Activated CD4-positive, alpha-beta T cell treated with anti-CD3 and anti-CD28 coated beads, Interleukin-2, amount 10 ng/mL, durations not matched to agents 24 days and 14 days (primary cell): ENCODE results near the gene COMMD1. TPM values are rescaled to one million over a fixed set of nuclear protein-coding genes. Genes with fewer than 3 reads are reported as not detected.

ENCODE experiments used
- DNase-seq: peaks from one replicate; pipeline ENCODE4 v3.0.0; 2022
- H3K27ac Mint-ChIP-seq: one replicate; pipeline ENCODE4 v1.8.0; 2022; ENCODE audit warnings: mild to moderate bottlenecking, mixed read lengths
- H3K27me3 Mint-ChIP-seq: one replicate; pipeline ENCODE4 v1.8.0; 2022; ENCODE audit warnings: mixed read lengths
- H3K36me3 Mint-ChIP-seq: one replicate; pipeline ENCODE4 v1.8.0; 2022; ENCODE audit warnings: low read depth, mild to moderate bottlenecking, mixed read lengths
- H3K4me1 Mint-ChIP-seq: one replicate; pipeline ENCODE4 v1.8.0; 2021; ENCODE audit warnings: mixed read lengths
- H3K4me3 Mint-ChIP-seq: one replicate; pipeline ENCODE4 v1.8.0; 2022; ENCODE audit warnings: mild to moderate bottlenecking, moderate library complexity, mixed read lengths
- H3K9me3 Mint-ChIP-seq: one replicate; pipeline ENCODE4 v1.8.0; 2021; ENCODE audit warnings: mixed read lengths
- intact Hi-C: fragments of 100-400 bp; cut with micrococcal nuclease; formaldehyde crosslinking; loops from one replicate; pipeline ENCODE4 v1.15.1; 2023
- total RNA-seq: library from RNA; stranded (reverse); gene quantifications from 2 replicates; pipeline ENCODE4 v1.2.3, GENCODE V29; 2022

Gene COMMD1
- total RNA-seq, 1 donor from 2014 or later = 27.6 TPM

GRCh38 chr2:61962095-61962984 is 56.9 kb downstream of the COMMD1 start:
- Mint-ChIP-seq H3K4me1 (peaks cover 7% of the 10 kb centered on the region), H3K4me3 (no peak overlapping the region), H3K27ac (no peak overlapping the region), H3K27me3 (no peaks in the 10 kb centered on the region), H3K9me3 (no peaks in the 10 kb centered on the region), H3K36me3 (no peaks in the 10 kb centered on the region)
- intact Hi-C loops = no loop called here
- peak; percentile 41 for DNase-seq

DNA sequence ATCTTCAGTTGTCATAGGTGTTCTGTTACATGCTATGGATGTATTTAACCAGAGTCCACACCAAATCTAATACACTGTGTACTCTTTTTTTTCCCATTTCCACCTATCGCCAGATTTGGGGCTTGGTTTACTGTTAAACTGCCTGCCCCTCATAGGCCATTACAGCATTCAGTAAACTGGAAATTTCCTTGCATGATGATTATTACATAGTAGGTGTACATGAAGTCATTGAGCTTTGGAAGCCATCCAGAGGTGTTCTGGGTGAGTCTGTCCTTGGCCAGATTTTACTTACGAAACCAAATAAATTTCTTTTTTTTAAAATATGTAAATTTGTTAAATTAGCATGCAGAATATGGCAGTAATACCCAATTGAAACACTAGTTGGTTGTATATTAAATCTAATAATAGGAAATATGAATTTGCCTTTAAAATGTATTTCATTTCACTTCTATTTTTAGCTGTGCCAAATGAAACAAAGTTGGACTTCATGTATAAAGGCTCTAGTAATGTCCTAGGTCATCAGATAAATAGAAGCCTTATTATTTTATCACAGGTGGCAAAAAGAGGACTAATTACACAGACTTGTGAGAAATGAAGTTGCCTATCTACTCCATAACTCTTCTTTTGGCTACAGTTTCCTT is 60.7 kb downstream of the COMMD1 start:
- H3K27ac Mint-ChIP-seq = no peak overlapping the region
- no peak overlapping the region for H3K4me3 Mint-ChIP-seq
- no peaks in the 10 kb centered on the region for H3K4me1 Mint-ChIP-seq
- intact Hi-C loops = no loop called here
- H3K9me3 Mint-ChIP-seq = no peaks in the 10 kb centered on the region
- H3K36me3 Mint-ChIP-seq = no peaks in the 10 kb centered on the region
- no peaks in the 10 kb centered on the region for H3K27me3 Mint-ChIP-seq
- no peak for DNase-seq

DNA sequence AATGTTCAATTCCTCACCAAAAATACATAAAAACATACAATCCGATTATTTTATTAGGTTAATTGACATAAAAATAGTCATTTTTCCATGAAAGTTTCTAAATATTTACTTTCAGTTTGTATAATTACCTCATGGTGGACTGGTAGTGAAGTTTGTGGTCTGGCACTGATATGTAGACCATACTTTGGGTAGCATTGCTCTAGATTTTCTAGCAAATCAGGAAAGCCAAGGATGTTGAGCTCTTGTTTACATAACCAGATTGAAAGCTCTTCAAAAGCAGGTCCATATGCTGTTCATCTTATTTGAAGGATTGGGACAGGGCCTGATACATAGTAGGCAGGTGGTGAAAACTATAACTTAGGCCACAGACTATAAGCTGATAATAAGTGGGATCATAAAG is 61.8 kb downstream of the COMMD1 start:
- Mint-ChIP-seq H3K4me3 (no peak overlapping the region), H3K9me3 (no peaks in the 10 kb centered on the region), H3K27ac (no peak overlapping the region), H3K36me3 (no peaks in the 10 kb centered on the region), H3K27me3 (no peaks in the 10 kb centered on the region), H3K4me1 (no peaks in the 10 kb centered on the region)
- intact Hi-C loops = no loop called here
- no peak for DNase-seq

DNA sequence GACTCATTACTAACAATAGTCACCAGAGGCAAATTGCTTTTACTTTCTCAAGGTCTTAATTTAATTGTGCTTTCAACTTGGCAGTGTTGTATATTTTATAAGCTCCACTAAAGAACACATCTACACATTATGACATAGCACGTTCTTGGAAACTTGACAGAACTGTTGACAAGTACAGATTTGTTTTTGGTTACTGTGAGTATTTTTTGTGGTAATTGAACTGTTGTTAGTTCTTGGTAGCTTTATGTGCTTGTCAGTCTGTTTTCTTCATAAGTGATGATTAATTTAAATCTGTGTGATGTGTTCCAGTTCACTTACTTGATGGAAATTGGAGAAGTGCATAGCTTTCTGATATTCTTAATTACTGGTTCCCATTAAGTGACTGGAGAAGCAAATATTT is 63.9 kb downstream of the COMMD1 start:
- no peaks in the 10 kb centered on the region for H3K27me3 Mint-ChIP-seq
- no peak overlapping the region for H3K27ac Mint-ChIP-seq
- no peaks in the 10 kb centered on the region for H3K4me1 Mint-ChIP-seq
- no peak for DNase-seq
- H3K9me3 Mint-ChIP-seq = no peaks in the 10 kb centered on the region
- intact Hi-C loops = no loop called here
- no peaks in the 10 kb centered on the region for H3K36me3 Mint-ChIP-seq
- H3K4me3 Mint-ChIP-seq = no peak overlapping the region

GRCh38 chr2:61970807-61971556 is 65.5 kb downstream of the COMMD1 start:
- Mint-ChIP-seq H3K4me3 (no peak overlapping the region), H3K27ac (no peak overlapping the region), H3K9me3 (no peaks in the 10 kb centered on the region), H3K36me3 (no peaks in the 10 kb centered on the region), H3K27me3 (no peaks in the 10 kb centered on the region), H3K4me1 (no peaks in the 10 kb centered on the region)
- intact Hi-C loops = no loop called here
- DNase-seq = no peak

DNA sequence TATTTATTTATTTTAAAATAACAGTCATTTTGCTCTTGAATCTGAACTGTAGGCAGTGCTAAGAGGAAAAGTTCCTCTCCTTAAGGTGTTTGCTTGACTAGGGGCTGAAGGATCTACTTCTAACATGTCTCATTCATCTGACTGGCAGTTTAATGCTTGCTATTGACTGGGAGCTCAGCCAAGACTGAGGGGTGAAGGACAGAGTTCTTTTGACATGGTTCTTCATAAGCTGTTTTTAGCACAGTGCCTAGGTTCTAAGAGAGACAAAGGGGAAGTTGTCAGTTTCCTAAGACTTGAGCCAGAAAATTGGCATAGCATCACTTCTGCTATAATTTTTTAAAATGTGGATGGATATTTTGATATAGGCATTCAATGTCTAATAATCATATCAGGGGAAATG is 73.0 kb downstream of the COMMD1 start:
- Mint-ChIP-seq H3K4me1 (no peaks in the 10 kb centered on the region), H3K27me3 (no peaks in the 10 kb centered on the region), H3K4me3 (no peak overlapping the region), H3K27ac (no peak overlapping the region), H3K9me3 (peaks cover 9% of the 10 kb centered on the region), H3K36me3 (no peaks in the 10 kb centered on the region)
- intact Hi-C loops = no loop called here
- no peak for DNase-seq

DNA sequence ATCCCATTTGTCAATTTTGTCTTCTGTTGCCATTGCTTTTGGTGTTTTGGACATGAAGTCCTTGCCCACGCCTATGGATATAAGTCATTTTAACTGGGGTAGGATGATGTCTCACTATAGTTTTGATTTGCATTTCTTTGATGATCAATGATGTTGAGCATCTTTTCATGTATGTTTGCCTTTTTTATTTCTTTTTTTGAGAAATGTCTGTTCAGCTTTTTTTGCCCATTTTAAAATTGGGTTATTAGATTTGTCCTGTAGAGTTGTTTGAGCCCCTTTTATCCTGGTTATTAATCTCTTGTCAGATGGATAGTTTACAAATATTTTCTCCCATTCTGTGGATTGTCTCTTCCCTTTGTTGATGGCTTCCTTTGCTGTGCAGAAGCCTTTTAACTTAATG is 75.3 kb downstream of the COMMD1 start:
- no peak for DNase-seq
- Mint-ChIP-seq H3K27ac (no peak overlapping the region), H3K27me3 (no peaks in the 10 kb centered on the region), H3K9me3 (peaks cover 9% of the 10 kb centered on the region), H3K4me3 (no peak overlapping the region), H3K4me1 (no peaks in the 10 kb centered on the region), H3K36me3 (no peaks in the 10 kb centered on the region)
- intact Hi-C loops = no loop called here

DNA sequence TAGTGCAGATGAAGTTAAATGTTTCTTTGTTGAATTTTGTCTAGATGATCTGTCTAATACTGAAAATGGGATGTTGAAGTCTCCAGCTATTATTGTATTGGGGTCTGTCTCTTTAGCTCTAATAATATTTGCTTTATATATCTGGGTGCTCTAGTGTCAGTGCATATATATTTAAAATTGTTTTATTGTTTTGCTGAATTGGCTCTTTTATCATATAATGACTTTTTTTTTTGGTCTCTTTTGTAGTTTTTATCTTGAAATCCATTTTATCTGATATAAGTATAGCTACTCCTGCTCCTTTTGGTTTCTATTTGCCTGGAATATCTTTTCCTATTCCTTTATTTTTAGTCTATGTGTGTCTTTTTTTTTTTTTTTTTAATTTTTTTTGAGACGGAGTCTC is 79.2 kb downstream of the COMMD1 start:
- Mint-ChIP-seq H3K4me3 (no peak overlapping the region), H3K9me3 (peaks cover 9% of the 10 kb centered on the region), H3K27ac (no peak overlapping the region), H3K27me3 (no peaks in the 10 kb centered on the region), H3K36me3 (no peaks in the 10 kb centered on the region), H3K4me1 (no peaks in the 10 kb centered on the region)
- DNase-seq = no peak
- intact Hi-C loops = no loop called here

DNA sequence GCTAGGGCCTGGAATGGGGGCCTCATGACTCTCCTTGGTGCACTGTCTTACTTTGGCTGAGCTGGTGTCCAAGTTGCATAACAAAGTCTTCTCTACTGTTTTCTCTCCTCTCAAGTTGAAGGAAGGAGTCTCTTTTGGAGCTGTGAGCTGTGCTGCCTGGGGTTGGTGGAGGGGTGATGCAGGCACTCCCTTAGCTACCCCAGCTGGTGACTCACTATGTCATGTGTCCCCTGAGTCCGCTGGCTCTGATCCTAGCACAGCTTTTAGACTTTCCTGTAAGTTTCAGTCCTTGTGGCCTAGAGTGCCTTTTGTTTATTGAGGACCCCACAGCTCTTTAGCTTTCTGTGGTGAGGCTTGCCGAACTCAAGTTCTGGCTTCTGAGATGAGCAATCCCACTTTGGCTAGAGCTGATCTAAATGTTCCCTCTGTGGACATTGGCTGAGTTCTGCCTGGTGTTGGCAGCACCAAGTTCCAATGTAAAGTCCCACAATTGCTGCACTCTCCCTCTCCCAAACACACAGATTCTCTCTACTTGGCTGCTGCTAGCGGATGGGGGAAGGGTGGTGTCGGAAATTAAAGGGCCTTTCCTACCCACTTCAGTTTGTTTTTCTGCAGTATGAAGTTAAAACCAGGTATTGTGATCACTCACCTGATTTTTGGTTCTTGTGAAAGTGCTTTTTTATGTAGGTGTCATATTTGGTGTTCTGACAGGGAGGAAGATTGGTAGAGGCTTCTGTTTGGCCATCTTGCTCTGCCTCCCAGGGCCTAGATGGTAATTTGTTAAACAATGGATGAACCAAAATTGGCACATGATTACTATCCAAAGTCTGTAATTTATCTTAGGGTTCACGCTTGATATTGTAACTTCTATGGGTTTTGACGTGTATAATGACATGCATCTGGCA is 83.2 kb downstream of the COMMD1 start:
- DNase-seq = no peak
- no peaks in the 10 kb centered on the region for H3K27me3 Mint-ChIP-seq
- no peaks in the 10 kb centered on the region for H3K36me3 Mint-ChIP-seq
- H3K4me3 Mint-ChIP-seq = no peak overlapping the region
- no peaks in the 10 kb centered on the region for H3K4me1 Mint-ChIP-seq
- no peaks in the 10 kb centered on the region for H3K9me3 Mint-ChIP-seq
- intact Hi-C loops = no loop called here
- H3K27ac Mint-ChIP-seq = no peak overlapping the region

DNA sequence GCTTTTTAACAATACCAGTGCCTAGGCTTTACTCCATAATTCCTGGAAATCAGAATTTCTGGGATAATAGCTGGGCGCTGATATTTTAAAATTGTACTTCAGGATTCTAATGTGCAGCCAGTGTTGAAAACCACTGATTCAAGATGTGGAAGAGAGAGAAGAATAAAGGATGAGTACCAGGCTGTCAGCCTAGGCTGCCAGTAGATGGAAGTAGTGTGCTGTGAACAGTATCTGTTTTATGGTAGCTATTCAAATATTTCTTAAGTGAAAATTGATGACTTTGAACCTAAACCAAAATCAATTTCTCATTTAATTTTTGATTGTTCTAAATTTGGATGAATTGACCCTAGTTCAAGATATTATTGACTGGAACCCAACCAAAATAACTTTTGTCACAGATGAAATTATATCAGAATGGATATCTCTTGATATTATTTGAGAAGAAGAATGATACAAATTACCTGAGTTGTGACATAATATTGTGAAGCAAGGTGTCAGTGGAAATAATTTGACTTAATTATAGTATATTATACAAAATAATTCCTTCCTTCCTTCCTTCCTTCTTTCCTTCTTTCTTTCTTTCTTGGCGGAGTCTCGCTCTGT is 88.0 kb downstream of the COMMD1 start:
- no peaks in the 10 kb centered on the region for H3K9me3 Mint-ChIP-seq
- no peak overlapping the region for H3K4me3 Mint-ChIP-seq
- H3K4me1 Mint-ChIP-seq = no peaks in the 10 kb centered on the region
- H3K27me3 Mint-ChIP-seq = no peaks in the 10 kb centered on the region
- H3K36me3 Mint-ChIP-seq = no peaks in the 10 kb centered on the region
- no peak overlapping the region for H3K27ac Mint-ChIP-seq
- peak; percentile 69 for DNase-seq
- intact Hi-C loops = loop anchor here (1.0 kb wide), 1 partner anchor 419 kb away; no protein-coding TSS in a partner anchor

DNA sequence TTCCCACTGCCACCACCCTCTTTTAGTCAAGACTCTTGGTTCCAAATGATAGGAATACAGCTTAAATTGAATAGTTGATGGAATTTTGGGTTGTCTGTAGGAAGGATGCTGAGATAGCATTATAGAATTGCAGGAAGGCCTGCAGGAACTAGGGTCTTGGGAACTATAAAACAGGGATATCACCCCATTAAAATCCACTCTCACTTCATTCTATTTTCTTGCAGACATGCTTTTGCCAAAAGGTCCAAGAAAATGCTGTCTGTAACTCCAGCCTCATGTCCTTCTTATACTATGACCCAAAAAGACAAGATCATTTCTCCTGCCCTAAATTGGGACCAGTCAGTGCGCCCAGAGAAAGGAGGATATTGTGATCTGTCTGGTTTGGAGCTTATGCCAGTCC is 89.1 kb downstream of the COMMD1 start:
- intact Hi-C loops = no loop called here

DNA sequence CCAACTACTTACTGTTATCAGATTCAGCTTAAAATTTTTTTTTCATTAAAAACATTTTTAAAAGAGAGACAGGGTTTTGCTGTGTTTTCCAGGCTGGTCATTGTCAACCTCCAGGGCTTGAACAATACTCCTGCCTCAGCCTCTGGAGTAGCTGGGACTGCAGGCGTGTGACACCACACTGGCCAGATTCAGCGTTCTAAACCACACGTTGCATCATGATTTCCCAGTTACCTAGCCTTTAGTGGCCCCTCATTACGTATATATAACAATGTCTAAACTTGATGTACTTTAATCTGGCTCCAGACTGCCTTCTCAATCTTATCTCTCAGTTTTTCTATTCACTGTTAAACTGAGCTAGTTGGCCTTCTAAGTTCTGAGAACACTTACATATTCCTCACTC is 89.6 kb downstream of the COMMD1 start:
- no peak for DNase-seq
- no peaks in the 10 kb centered on the region for H3K36me3 Mint-ChIP-seq
- no peaks in the 10 kb centered on the region for H3K9me3 Mint-ChIP-seq
- H3K27ac Mint-ChIP-seq = no peak overlapping the region
- H3K27me3 Mint-ChIP-seq = no peaks in the 10 kb centered on the region
- intact Hi-C loops = no loop called here
- H3K4me3 Mint-ChIP-seq = no peak overlapping the region
- H3K4me1 Mint-ChIP-seq = no peaks in the 10 kb centered on the region

More for the DNA sequence above, 89.1 kb downstream of the COMMD1 start:
- Mint-ChIP-seq H3K27ac (no peak overlapping the region), H3K36me3 (no peaks in the 10 kb centered on the region), H3K9me3 (no peaks in the 10 kb centered on the region), H3K4me1 (no peaks in the 10 kb centered on the region), H3K27me3 (no peaks in the 10 kb centered on the region), H3K4me3 (no peak overlapping the region)
- no peak for DNase-seq

GRCh38 chr2:61995515-61995914 is 90.0 kb downstream of the COMMD1 start:
- no peak for DNase-seq
- Mint-ChIP-seq H3K27ac (no peak overlapping the region), H3K9me3 (no peaks in the 10 kb centered on the region), H3K27me3 (no peaks in the 10 kb centered on the region), H3K4me3 (no peak overlapping the region), H3K4me1 (no peaks in the 10 kb centered on the region), H3K36me3 (no peaks in the 10 kb centered on the region)
- intact Hi-C loops = no loop called here
